ENCODE results near the gene MST1R.

DNA sequence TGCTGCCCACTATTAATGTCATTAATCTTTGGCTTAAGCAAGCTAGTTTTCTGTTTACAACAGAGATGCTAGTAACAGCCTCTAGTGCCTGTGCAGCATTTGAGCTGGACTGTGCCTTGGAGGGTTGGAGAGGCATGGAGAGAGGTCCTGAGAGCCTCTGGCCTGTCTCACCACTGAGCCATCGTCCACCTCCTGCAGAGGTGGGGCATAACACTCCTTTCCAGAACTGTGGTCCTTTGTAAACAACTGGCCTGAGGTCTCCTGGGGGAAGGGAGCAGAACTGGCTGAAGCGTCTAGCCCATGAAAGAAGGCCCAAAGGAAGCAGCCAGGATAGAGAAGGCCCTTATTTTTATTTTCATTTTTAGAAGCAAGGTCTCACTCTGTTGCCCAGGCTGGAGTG, 24.0 kb downstream of the MST1R start:
- TF ChIP-seq, protein P1, sequence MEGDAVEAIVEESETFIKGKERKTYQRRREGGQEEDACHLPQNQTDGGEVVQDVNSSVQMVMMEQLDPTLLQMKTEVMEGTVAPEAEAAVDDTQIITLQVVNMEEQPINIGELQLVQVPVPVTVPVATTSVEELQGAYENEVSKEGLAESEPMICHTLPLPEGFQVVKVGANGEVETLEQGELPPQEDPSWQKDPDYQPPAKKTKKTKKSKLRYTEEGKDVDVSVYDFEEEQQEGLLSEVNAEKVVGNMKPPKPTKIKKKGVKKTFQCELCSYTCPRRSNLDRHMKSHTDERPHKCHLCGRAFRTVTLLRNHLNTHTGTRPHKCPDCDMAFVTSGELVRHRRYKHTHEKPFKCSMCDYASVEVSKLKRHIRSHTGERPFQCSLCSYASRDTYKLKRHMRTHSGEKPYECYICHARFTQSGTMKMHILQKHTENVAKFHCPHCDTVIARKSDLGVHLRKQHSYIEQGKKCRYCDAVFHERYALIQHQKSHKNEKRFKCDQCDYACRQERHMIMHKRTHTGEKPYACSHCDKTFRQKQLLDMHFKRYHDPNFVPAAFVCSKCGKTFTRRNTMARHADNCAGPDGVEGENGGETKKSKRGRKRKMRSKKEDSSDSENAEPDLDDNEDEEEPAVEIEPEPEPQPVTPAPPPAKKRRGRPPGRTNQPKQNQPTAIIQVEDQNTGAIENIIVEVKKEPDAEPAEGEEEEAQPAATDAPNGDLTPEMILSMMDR (IDR thresholded peaks at IDR 0.05; ENCODE audit: poor library complexity, severe bottlenecking) = no peak
- TF ChIP-seq RAD21 (conservative IDR thresholded peaks at IDR 0.05) (no peak), SMC3 (conservative IDR thresholded peaks at IDR 0.05; ENCODE audit: poor library complexity) (no peak)
- TF ChIP-seq, protein P2, sequence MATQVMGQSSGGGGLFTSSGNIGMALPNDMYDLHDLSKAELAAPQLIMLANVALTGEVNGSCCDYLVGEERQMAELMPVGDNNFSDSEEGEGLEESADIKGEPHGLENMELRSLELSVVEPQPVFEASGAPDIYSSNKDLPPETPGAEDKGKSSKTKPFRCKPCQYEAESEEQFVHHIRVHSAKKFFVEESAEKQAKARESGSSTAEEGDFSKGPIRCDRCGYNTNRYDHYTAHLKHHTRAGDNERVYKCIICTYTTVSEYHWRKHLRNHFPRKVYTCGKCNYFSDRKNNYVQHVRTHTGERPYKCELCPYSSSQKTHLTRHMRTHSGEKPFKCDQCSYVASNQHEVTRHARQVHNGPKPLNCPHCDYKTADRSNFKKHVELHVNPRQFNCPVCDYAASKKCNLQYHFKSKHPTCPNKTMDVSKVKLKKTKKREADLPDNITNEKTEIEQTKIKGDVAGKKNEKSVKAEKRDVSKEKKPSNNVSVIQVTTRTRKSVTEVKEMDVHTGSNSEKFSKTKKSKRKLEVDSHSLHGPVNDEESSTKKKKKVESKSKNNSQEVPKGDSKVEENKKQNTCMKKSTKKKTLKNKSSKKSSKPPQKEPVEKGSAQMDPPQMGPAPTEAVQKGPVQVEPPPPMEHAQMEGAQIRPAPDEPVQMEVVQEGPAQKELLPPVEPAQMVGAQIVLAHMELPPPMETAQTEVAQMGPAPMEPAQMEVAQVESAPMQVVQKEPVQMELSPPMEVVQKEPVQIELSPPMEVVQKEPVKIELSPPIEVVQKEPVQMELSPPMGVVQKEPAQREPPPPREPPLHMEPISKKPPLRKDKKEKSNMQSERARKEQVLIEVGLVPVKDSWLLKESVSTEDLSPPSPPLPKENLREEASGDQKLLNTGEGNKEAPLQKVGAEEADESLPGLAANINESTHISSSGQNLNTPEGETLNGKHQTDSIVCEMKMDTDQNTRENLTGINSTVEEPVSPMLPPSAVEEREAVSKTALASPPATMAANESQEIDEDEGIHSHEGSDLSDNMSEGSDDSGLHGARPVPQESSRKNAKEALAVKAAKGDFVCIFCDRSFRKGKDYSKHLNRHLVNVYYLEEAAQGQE (IDR thresholded peaks at IDR 0.05; ENCODE audit: borderline replicate concordance) = no peak
